ENCODE measurements around the gene SP6. TPM values are rescaled to one million over a fixed set of nuclear protein-coding genes. Genes with fewer than 3 reads are reported as not detected.

Gene SP6
- total RNA-seq: under 1 TPM; 0.10 to 0.12 TPM

DNA sequence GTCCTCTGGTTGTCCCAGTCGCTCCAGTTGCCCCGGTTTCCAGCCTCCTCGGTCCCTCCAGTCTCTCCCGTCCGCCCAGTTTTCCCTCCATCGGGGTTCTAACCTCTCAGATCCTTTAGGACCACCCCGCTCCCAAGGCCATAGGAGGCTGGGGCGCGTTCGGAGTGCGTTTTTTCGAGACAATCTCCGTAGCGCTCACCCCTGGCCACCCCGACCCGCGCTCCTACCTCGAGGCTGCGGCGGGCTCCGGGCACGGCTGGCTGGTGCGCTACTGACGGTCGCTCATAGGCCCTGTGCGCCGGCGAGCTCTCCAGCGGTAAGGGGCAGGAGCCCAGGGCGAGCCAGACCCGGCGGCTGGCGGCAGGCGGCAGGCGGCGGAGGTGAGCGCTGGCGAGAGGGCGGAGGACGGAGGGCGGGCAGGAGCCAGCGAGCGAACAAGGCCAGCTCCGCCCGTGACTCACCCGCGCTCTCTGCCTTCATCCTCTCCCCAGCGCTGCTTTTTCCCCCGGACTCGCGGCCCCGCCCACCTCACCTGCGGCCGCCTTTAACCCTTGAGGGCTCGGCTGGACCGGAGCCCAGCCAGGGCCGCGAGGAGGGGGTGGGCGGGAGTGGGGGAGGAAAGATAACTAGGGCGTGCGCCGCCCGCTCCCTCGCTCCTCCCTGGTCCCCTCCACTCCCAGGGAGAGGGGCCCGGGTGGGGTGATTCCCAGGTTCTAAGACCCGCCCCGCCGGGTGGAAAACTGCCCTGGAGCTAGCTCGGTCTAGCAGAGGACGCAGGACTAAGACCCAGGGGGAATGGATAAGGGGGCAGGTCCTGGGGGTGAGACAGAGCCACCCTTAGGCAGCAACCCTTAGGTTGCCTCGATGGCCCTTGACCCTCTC, at the start of gene SP6:
Gene SP6, minus strand, starts transcription at position 472 of the 882 bp plus-strand sequence. CDS start 2,734 bp downstream, outside the sequence.
- ChIA-PET CTCF (interaction anchor here (0.8 to 18.4 kb wide), 5 partner anchors 7 to 99 kb away, joined by 3 to 672 read pairs (median 3); partner anchors contain the start of genes SCRN2 and SP2), POLR2A (interaction anchor here (1.0 kb wide), 1 partner anchor 45 kb away, joined by 3 read pairs; the partner anchor contains the start of gene SP2)
- Mint-ChIP-seq H3K27ac (no peak within 1 kb of the TSS), H3K4me1 (ENCODE audit: low read depth) (peaks cover 23% of the 10 kb centered on the region), H3K9me3 (no peaks in the 10 kb centered on the region), H3K4me3 (peak within 1 kb of the TSS; percentile 3), H3K27me3 (peaks cover 71% of the 10 kb centered on the region), H3K36me3 (no peaks in the 10 kb centered on the region)
- DNase-seq: peak; percentile 80
- intact Hi-C loops (cut with micrococcal nuclease): no loop called here

DNA sequence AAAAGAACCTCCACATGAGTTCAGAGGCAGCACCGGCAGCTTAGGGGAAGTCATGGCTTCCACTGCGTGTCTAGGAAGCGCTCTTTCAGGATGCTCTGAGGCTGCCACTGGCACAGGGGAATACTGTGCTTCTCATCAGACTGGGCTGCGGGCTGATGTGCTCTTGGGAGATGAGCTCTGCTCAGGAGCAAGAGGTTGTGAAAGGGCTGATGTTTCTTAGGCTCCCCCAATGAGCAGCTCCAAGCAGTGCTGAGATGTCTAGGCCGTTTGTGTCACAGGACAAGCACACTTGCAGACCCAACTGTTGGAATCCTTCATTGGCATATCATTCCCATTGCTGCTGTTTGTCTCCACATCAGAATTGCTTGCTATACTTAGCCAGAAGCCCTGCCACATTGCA, 48.7 kb upstream of the SP6 start:
- ChIA-PET POLR2A (no interaction called here), CTCF (no interaction called here)

DNA sequence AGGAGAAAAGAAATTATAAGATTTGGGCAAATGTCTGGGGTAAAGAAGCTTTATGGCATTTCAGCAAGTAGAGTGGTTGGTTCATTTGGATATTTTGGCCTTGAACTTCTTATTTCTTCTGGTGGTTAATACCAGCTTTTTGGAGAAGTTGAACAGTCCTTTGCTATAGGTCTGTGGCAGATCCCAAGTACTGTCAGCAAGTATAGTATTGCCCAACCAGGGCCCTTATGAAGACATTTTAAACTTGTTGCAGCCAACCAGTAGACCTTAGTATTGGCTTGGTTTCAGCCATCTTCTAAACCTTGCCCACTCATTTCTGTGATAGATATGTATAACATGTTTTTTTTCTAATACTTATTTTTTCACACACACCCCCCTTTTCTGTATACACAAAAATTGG, 47.3 kb upstream of the SP6 start:
- H3K27me3 Mint-ChIP-seq: no peaks in the 10 kb centered on the region
- CTCF ChIA-PET: interaction anchor here (0.7 to 1.7 kb wide), 3 partner anchors 8 to 73 kb away, joined by 3 to 5 read pairs (median 4); partner anchors contain the start of genes CDK5RAP3 and SCRN2
- DNase-seq: no peak
- intact Hi-C loops (cut with micrococcal nuclease): loop anchor here (5.0 kb wide), 1 partner anchor 209 kb away; the partner anchor contains the start of gene SNX11
- POLR2A ChIA-PET: no interaction called here
- no peaks in the 10 kb centered on the region for H3K9me3 Mint-ChIP-seq
- no peak overlapping the region for H3K27ac Mint-ChIP-seq
- peaks cover 8% of the 10 kb centered on the region for H3K36me3 Mint-ChIP-seq
- peaks cover 43% of the 10 kb centered on the region for H3K4me1 Mint-ChIP-seq (ENCODE audit: low read depth)
- no peak overlapping the region for H3K4me3 Mint-ChIP-seq

More for the DNA sequence above, 48.7 kb upstream of the SP6 start:
- Mint-ChIP-seq H3K36me3 (peaks cover 8% of the 10 kb centered on the region), H3K4me3 (no peak overlapping the region), H3K27me3 (no peaks in the 10 kb centered on the region), H3K4me1 (ENCODE audit: low read depth) (peaks cover 40% of the 10 kb centered on the region), H3K9me3 (no peaks in the 10 kb centered on the region), H3K27ac (no peak overlapping the region)
- intact Hi-C loops (cut with micrococcal nuclease): loop anchor here (5.0 kb wide), 1 partner anchor 208 kb away; the partner anchor contains the start of gene SNX11
- DNase-seq: no peak

DNA sequence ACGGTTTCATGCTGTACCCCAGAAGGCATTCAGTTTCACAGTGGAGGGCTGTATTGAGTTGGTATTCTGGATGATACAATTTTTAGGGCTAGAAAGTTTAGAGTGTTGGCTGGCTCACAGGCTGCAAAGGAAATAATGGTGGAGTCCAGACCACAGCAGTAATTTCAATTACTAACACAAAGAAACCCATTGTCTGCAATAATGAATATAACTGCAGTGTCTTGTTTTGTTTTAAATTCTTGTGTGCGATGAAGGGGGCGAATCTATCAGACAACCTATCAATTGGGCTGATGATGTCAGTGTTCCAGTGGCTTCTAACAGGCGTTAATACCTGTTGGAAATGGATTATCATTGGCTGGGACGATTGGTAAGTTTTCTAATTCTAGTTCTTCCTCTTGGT, 46.6 kb upstream of the SP6 start:
- no peak for DNase-seq
- Mint-ChIP-seq H3K4me3 (peak overlapping the region; percentile 95), H3K4me1 (ENCODE audit: low read depth) (peaks cover 43% of the 10 kb centered on the region), H3K27ac (no peak overlapping the region), H3K36me3 (peaks cover 8% of the 10 kb centered on the region), H3K27me3 (no peaks in the 10 kb centered on the region), H3K9me3 (no peaks in the 10 kb centered on the region)
- POLR2A ChIA-PET: no interaction called here
- CTCF ChIA-PET: interaction anchor here (0.7 to 1.7 kb wide), 6 partner anchors 8 to 139 kb away, joined by 3 to 8 read pairs (median 4); partner anchors contain the start of genes CDK5RAP3, LRRC46, MRPL10 and SCRN2
- intact Hi-C loops (cut with micrococcal nuclease): loop anchor here (2.0 to 5.0 kb wide), 2 partner anchors 127 to 210 kb away; partner anchors contain the start of gene SNX11

DNA sequence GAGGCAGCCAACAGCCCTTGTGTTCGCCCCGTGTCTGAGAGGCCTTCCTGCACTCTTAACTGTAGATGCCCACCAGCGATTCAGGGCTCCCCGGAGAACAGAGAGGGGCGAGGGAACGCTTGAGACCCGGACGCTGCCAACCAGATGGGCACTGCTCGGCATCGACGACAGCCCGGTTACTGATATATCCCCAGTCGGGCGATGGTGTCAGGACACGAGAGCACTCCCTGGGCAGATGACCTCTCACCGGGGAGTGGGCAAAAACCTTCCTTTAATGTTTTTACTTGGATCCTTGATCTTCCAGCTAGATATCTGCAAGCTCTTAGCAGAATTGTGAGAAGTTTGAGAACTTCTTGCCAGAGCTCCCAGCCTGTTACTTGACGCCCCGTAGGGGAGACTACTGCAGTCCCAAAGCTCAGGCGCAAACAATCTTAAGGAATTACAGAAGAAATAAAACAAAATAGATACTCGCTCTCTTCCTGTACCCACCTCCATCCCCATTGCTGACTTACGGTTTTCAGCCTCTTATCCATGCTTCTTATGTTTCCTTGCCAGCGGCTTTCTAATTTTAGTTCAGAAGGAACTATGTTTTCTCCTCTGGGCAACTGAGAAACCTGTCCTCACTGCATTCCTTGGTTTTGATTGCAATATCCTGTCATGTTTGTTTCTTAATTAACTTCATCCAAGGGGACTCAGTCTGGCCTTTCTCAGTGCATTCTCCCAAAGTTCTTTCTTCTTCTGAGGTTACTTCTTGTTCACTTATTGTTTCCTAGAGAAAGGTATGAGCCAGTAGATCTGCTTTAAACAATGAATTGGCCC, 45.9 kb upstream of the SP6 start:
- Mint-ChIP-seq H3K27ac (peak overlapping the region; percentile 84), H3K36me3 (peaks cover 8% of the 10 kb centered on the region), H3K27me3 (no peaks in the 10 kb centered on the region), H3K4me1 (ENCODE audit: low read depth) (peaks cover 37% of the 10 kb centered on the region), H3K9me3 (no peaks in the 10 kb centered on the region), H3K4me3 (peak overlapping the region; percentile 95)
- ChIA-PET POLR2A (interaction anchor here (2.0 kb wide), 1 partner anchor 54 kb away, joined by 10 read pairs; no protein-coding TSS in a partner anchor), CTCF (interaction anchor here (0.6 to 1.1 kb wide), 6 partner anchors 50 to 140 kb away, joined by 3 to 8 read pairs (median 5); partner anchors contain the start of genes CDK5RAP3, LRRC46, MRPL10 and SCRN2)
- intact Hi-C loops (cut with micrococcal nuclease): loop anchor here (1.0 to 5.0 kb wide), 5 partner anchors 56 to 210 kb away; partner anchors contain the start of genes CDK5RAP3, NFE2L1, SCRN2 and SNX11
- DNase-seq: no peak

DNA sequence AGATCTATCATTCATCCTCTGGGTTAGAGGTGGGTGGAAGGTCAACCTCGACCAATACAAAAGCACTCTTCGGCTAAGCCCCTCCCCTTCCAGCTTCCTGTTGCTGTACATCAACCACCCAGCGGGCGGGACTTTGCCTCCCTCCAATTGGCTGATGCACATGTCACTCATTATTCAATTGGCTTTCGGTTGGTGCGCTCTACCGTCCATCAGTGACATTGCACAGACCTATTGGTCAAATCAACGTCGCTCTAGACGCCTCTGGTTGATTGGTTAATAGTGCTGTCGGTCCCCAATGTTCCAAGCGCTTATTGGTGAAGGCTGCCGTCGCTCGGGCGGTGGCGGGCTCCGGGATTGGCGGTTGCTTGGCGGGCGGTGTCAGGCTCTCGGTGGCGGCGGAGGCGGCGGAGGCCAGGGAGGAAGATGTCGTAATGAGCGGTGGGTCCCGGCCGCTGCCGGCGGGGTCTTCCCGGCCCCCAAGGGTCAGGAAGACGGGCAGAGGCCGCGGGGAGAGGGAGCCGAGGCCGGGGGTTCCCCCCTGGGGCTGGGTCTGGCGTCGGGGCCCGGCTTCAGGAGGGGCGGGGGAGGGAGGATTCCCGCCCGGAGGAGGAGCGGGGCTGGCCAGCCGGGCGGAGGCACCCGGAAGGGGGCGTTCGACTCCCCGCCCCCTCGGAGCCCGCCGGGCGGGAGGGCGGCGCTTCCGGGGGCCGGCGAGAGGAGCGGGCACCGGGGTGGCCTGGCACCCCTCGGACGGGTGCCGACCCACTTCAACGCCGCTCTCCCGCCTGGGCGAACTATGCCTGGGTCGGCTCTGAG, 45.1 kb upstream of the SP6 start, which contains the start of gene SP2:
Gene SP2, plus strand, starts transcription at position 381 of the 816 bp plus-strand sequence. Its CDS starts 51 bp downstream, at position 432.
- intact Hi-C loops (cut with micrococcal nuclease): loop anchor here (1.0 to 5.0 kb wide), 7 partner anchors 45 to 247 kb away; partner anchors contain the start of genes CDK5RAP3, KPNB1, NFE2L1 and PNPO
- peak; percentile 100 for DNase-seq
- peaks cover 8% of the 10 kb centered on the region for H3K36me3 Mint-ChIP-seq
- peaks cover 34% of the 10 kb centered on the region for H3K4me1 Mint-ChIP-seq (ENCODE audit: low read depth)
- no peaks in the 10 kb centered on the region for H3K9me3 Mint-ChIP-seq
- peak within 1 kb of the TSS; percentile 95 for H3K4me3 Mint-ChIP-seq
- ChIA-PET CTCF (interaction anchor here (0.6 to 15.7 kb wide), 12 partner anchors 51 to 164 kb away, joined by 3 to 672 read pairs (median 6); partner anchors contain the start of genes CDK5RAP3, LRRC46, MRPL10 and SCRN2), POLR2A (interaction anchor here (0.8 to 2.0 kb wide), 23 partner anchors 9 to 247 kb away, joined by 3 to 15 read pairs (median 4); partner anchors contain the start of genes CDK5RAP3, KPNB1, LRRC46 and MRPL10)
- H3K27me3 Mint-ChIP-seq: no peaks in the 10 kb centered on the region
- H3K27ac Mint-ChIP-seq: peak within 1 kb of the TSS; percentile 87

DNA sequence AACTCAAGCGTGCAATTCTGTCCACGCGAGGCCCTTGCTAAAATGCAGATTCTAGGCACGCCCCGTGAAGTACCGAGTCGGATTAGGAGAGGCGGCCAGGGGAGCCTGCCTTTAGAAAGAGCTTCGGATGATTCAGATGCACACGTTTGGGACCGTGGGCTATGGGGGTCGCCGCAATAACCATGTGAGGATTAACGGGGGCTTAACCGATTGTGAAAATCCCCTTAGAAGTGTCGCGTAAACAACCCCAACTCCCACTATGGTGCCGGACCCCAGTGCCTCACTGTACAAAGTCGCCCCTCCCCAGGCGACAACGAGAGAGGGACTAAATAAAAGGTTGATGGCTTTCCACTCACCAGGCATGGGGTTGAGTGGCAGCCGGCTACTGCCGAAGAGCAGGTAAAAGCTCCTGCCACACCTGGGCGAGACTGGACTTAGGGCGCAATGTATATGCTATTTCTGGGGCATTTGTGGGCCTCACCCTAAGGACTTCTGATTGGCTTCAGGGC, 44.4 kb upstream of the SP6 start:
- intact Hi-C loops (cut with micrococcal nuclease): loop anchor here (1.0 to 5.0 kb wide), 3 partner anchors 46 to 246 kb away; partner anchors contain the start of genes KPNB1, PNPO and SNX11
- ChIA-PET CTCF (interaction anchor here (0.6 to 15.7 kb wide), 8 partner anchors 52 to 163 kb away, joined by 3 to 672 read pairs (median 5); partner anchors contain the start of genes CDK5RAP3, LRRC46, MRPL10 and SCRN2), POLR2A (interaction anchor here (0.8 to 2.0 kb wide), 23 partner anchors 8 to 246 kb away, joined by 3 to 15 read pairs (median 4); partner anchors contain the start of genes CDK5RAP3, KPNB1, LRRC46 and MRPL10)
- H3K4me1 Mint-ChIP-seq (ENCODE audit: low read depth): peaks cover 34% of the 10 kb centered on the region
- peak; percentile 52 for DNase-seq
- peak overlapping the region; percentile 95 for H3K4me3 Mint-ChIP-seq
- peaks cover 8% of the 10 kb centered on the region for H3K36me3 Mint-ChIP-seq
- H3K27ac Mint-ChIP-seq: peak overlapping the region; percentile 87
- H3K9me3 Mint-ChIP-seq: no peaks in the 10 kb centered on the region
- no peaks in the 10 kb centered on the region for H3K27me3 Mint-ChIP-seq

DNA sequence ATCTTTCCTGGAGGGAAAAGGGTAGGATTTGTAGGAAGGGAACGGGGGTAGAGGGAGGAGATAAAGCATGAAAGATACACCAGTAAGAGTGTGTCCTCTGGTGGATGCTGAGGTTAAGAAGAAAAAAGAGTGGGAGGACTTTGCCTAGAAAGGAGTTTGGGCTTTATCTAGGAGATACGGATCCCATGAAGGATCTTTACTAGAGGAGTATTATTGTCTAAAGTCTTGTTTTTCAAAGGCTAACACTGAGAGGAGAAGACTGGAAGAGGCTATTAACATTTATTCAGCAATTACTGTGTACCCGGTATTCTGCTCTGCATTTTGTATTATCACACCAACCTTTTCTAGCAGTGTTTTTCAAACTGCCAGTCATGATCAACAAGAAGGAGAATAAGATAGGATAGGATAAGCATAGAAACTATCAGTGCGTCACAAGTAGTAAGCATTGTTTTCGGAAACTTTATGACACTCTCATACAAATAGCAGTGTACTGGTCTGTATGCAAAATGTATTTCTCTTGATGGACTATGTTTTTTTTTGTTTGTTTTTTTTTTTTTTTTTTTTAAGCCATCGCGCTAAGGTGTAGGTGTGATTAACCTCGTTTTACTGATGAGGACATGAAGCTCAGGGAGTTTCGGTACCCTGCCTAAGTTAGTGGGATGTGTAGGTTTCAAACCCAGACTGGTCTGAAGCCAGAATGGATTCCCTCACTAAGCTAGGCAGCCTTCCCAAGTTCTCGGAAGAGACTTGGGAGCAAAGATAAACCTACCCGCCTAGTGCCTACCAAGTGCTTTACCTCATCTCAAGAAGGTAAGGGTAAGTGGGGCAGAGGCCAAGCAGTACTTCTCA, 43.8 kb upstream of the SP6 start:
- peaks cover 29% of the 10 kb centered on the region for H3K4me1 Mint-ChIP-seq (ENCODE audit: low read depth)

DNA sequence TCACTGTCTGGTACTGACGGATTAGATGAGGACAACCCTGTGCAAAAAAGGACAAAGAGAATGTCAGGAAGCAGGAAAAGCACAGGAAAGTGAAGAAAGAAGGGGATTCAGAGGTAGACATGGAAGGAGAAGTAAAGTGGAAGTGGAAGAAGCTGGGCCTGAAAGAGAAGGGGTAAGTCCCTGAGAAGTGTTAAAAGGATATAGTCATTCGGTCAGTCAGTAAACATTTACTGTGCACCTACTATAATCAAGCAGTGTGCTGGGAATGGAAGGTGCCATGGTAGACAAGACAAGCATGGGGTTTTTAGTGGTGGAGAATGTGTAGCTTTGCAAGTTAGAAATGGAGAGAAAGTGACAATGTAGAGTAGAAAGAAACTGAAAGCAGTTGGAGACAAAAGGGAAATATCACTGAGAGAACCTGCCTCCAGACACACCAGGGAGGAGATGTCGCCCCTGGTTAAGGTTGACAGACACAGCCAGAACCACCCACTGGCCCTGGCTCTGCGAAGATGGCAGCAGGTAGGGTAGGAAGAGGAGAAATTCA, 40.7 kb upstream of the SP6 start:
- no peak overlapping the region for H3K27ac Mint-ChIP-seq
- H3K36me3 Mint-ChIP-seq: peaks cover 3% of the 10 kb centered on the region
- no peaks in the 10 kb centered on the region for H3K27me3 Mint-ChIP-seq
- H3K9me3 Mint-ChIP-seq: no peaks in the 10 kb centered on the region
- DNase-seq: no peak
- intact Hi-C loops (cut with micrococcal nuclease): no loop called here
- ChIA-PET CTCF (interaction anchor here (1.2 to 15.7 kb wide), 5 partner anchors 48 to 126 kb away, joined by 3 to 672 read pairs (median 10); partner anchors contain the start of genes LRRC46, MRPL10, SCRN2 and SP6), POLR2A (no interaction called here)
- peaks cover 9% of the 10 kb centered on the region for H3K4me1 Mint-ChIP-seq (ENCODE audit: low read depth)
- no peak overlapping the region for H3K4me3 Mint-ChIP-seq

More for the DNA sequence above, 43.8 kb upstream of the SP6 start:
- H3K27me3 Mint-ChIP-seq: no peaks in the 10 kb centered on the region
- peaks cover 5% of the 10 kb centered on the region for H3K36me3 Mint-ChIP-seq
- intact Hi-C loops (cut with micrococcal nuclease): loop anchor here (1.0 to 5.0 kb wide), 3 partner anchors 47 to 245 kb away; partner anchors contain the start of genes KPNB1, PNPO and SNX11
- peak overlapping the region; percentile 87 for H3K27ac Mint-ChIP-seq
- no peaks in the 10 kb centered on the region for H3K9me3 Mint-ChIP-seq
- ChIA-PET POLR2A (interaction anchor here (0.7 to 2.0 kb wide), 21 partner anchors 16 to 245 kb away, joined by 3 to 15 read pairs (median 4); partner anchors contain the start of genes CDK5RAP3, KPNB1, LRRC46 and MRPL10), CTCF (interaction anchor here (0.8 to 15.7 kb wide), 5 partner anchors 51 to 76 kb away, joined by 3 to 672 read pairs (median 9); partner anchors contain the start of genes CDK5RAP3, LRRC46, MRPL10 and SCRN2)
- DNase-seq: no peak
- H3K4me3 Mint-ChIP-seq: peak overlapping the region; percentile 95

Measured in activated CD4-positive, alpha-beta memory T cell treated with anti-CD3 and anti-CD28 coated beads for 36 hours (primary cell).